Measurements from ENCODE around the gene CD151.
A peak's percentile ranks its signal among the peaks of the same experiment; 100 is the strongest.

Gene CD151

GRCh38 chr11:832529-833113, at the start of gene CD151:
CD151 (plus strand) TSS chr11:832952; CDS start chr11:836070, 3,118 bp downstream.
- DNase-seq (ENCODE audit: low read depth in 2 of 2) = peak in 1 of 2 donors; percentile 42

GRCh38 chr11:783581-784015, 49.2 kb upstream of the CD151 start:
- no peak for DNase-seq (ENCODE audit: low read depth in 2 of 2)

DNA sequence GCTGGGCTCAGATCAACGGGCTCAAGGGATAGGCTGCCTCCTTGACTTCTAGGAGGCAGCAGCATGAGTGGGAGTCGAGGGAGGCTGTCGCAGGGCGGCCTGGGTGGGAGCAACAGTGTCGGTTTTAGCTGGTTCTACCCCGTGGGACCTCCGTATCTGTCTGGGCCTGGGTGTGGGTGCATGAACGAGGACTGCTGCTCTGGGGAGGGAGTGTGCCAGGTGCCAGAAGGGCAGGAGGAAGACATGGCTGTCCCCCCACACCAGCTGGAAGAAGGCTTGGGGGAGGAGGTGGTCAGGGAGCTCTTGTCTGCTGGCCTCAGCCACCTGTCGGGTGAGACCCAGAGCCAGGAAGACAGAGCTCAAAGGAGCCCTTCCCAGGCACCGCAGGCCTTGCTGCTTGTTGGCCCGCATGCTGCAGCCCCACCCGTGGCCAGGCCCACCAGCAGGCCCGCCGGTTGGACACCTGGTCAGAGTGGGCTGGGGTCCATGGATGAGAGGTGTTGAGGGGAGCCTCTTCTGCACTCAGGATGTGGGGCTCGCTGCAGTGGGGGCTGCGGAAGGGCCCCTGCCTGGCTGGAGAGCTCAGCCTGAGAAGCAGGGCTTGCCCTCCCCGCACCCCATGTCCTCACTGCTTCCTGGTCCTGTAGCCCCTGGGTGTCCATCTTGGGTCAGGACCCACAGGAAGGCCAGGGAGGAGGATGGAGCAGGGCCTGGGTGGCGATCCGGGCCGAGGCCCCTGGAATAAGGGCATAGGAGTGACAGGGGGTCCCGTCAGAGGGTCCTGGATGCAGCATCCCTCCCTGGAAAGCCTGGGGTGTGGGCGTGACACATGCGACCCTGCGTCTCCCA, 46.3 kb upstream of the CD151 start:
- DNase-seq (ENCODE audit: low read depth in 2 of 2) = no peak

DNA sequence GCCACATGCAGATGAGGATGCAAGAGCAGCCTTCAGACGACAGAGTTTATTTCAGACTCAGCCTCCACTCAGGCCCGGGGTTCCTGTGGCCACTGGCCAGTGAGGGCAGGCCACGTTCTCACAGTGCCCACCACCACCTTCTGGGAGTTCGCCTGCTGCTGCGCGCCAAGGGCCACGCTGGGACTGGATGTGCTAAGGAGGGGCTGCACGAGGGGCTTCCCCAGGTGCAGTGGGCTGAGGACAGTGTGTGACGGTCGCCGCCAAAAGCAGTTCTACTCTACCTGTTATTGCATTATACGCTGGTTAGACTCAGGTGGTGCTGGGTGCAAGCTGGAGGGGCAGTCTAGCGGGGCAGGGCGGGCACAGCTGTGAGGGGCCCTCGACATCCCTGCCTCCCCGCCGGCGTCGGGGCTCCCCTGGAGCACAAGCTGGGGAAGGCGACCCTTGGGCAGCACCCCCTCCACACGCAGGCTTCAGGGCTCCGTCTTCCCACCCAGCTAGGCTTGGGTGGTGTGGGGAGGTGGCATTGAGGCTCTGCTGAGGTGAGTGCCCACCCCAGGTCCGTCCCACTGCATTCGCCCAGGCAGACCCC, 45.6 kb upstream of the CD151 start:
- no peak for DNase-seq (ENCODE audit: low read depth in 2 of 2)

GRCh38 chr11:788009-788640, 44.6 kb upstream of the CD151 start:
- DNase-seq (ENCODE audit: low read depth in 2 of 2) = no peak

- no peak for DNase-seq (ENCODE audit: low read depth in 2 of 2)
Observed at GRCh38 chr11:788953-789940, 43.5 kb upstream of the CD151 start.

GRCh38 chr11:789943-790342, 42.8 kb upstream of the CD151 start, which contains the start of gene CEND1:
CEND1 (minus strand) TSS chr11:790090; CDS start chr11:788576, 1,514 bp downstream.
- no peak for DNase-seq (ENCODE audit: low read depth in 2 of 2)

DNA sequence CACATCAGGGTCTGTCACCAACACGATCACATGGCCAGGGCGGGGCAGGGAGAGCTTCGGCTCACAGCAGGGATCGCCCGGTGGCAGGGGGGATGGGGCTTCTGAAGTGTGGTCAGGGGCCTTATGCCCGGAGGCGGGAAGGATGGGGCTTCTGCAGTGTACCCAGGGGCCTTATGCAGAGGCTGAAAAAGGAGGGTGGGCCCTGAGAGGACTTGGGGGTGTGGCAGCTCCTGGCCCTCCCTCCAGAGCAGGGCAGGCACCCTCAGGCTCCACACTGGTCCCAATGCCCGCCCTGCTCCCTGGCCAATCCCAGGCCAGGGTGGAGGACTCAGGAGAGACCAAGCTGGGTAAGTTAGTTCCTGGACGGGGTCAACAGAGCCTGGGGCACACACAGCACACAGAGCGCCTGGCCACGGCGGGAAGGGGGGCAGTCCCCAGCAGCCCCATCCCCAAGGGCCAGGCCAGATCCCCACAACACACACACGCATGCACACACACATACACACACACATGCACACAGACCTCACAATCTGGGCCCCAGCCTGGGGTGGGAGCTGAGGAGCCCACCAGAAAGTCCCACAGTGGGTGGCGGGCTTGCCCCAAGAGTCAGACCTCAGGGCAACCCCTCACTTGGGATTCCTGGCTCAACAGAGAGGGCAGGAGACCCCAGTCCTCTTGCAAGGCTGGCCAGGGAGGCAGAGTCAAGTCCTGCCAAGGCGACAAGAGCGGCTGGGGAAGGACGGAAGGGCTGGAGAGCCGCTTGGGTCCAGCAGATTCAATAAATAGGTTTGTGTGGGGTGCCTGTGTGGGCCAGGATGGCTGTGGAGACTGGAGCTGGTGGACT, 41.8 kb upstream of the CD151 start:
- no peak for DNase-seq (ENCODE audit: low read depth in 2 of 2)

DNA sequence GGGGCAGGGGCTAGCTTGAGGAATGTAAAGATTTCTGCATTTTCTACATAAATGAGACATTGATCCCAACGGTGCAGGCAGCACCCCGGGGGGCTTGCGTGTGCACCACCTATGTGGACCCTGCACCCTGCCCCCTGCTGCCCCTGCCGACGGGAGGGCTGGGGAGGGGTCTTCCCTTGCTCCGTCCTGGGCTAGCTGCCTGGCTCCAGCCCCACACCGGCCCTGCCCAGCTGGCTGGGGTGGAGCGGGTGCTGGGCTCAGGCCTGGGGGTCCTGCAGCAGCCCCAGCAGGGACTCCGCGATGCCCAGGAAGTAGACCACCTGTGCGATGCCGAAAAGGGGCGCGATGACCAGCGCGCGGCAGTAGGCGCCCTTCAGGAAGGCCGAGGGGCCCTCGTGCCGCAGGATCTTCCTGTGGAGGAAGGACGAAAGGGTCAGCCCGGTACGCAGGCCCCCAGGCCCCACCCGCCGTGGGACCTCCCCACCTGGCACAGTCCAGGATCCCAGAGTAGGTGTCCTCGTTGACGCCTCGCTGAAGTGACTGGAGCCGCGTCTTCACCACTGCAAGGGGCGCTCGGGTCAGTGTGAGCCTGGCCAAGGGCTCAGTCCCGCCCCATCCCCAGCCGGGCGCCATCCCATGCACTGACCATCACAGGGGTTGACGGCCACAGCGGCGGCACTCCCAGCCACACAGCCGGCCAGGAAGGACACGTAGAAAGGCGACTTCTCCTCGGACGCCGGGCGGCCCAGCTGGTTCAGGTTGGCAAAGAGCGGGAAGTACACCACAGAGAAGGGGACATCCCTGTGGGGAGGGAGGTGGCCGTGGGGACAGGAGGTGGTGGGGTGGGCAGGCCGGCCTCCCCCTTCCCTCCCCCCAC, 40.9 kb upstream of the CD151 start:
- no peak for DNase-seq (ENCODE audit: low read depth in 2 of 2)

- no peak for DNase-seq (ENCODE audit: low read depth in 2 of 2)
Observed at GRCh38 chr11:792535-792821, 40.3 kb upstream of the CD151 start.

- DNase-seq (ENCODE audit: low read depth in 2 of 2) = no peak
Observed at GRCh38 chr11:792873-793272, 39.9 kb upstream of the CD151 start.

GRCh38 chr11:793556-793955, 39.2 kb upstream of the CD151 start:
- DNase-seq (ENCODE audit: low read depth in 2 of 2) = no peak

DNA sequence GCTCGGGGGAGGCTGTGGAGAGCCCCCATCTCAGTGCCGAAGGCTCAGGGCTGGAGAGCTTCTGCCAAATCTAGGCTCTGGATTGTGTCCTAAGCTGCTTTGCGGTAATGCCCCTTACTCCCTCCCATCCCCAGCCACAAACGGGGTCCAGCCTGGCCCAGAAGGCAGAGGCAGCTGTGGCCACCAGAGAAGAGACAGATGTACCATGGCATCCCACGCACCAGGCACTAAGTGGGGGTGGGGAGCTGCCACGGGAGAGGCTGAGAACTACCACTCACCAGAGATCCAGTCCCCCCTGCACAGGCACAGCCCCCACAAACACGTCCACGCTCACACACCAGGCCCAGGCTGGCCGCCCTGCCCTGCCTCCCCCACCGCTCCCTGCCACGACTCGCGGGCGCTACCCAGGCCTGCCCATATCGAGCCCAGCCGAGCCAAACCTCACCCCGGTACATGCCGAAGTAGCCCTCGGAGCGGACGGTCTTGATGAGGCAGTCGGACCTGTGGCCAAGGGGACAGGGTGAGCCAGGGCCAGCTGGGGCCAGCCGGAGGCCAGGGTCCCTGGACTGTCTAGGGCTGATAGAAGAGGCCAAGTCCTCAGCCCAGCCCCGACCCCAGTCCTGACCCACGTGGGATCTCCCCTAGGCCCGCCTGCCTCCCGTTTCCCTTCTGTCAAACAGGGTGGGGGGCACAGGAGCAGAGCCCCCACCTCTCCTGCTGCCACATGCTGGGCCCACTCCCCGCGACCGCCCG, 38.6 kb upstream of the CD151 start:
- no peak for DNase-seq (ENCODE audit: low read depth in 2 of 2)

GRCh38 chr11:794766-795633, 37.8 kb upstream of the CD151 start:
- DNase-seq (ENCODE audit: low read depth in 2 of 2) = no peak

- peak; percentile 73 to 76 for DNase-seq (ENCODE audit: low read depth in 2 of 2)
Observed at GRCh38 chr11:795634-796564, 36.9 kb upstream of the CD151 start.

- no peak for DNase-seq (ENCODE audit: low read depth in 2 of 2)
Observed at GRCh38 chr11:796565-797295, 36.0 kb upstream of the CD151 start.
